ENCODE results near the gene BSN.

Gene BSN

DNA sequence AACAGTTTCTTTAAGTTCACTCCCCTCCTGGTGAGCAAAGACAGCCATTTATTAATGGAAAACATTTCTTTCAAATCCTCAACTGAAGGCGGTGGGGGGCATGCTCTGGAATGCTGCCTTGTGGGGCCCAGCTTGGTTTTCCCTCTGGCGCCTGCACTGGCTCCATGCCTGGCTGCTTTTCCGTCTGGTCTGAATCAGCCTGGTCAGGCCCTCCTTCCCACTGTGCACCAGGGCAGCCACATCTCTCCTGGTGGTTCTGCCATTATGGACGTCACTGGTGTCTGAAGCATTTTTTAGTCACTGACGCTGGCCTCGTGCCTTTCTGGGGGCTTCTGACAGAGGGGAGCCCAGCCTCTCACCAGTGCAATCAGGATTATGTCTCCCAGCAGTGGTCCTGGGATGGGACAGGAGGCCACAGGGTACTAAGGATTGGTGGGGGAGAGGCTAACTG is 62.2 kb downstream of the BSN start:
- Histone ChIP-seq H3K4me1 (ENCODE audit: control insufficient read depth in 2 of 2, insufficient read depth in 1 of 2, low read depth in 1 of 2, low read length in 2 of 2) (peaks cover 7 to 17% of the 10 kb centered on the region in 2 donors), H2AFZ (ENCODE audit: low read length) (peak overlapping the region; percentile 92), H3K9ac (ENCODE audit: low read depth, low read length, poor library complexity) (no peak overlapping the region), H2AK5ac (ENCODE audit: low read depth, low read length) (no peak overlapping the region), H4K8ac (ENCODE audit: low read depth, low read length) (no peak overlapping the region), H3K18ac (ENCODE audit: low read length) (peak overlapping the region; percentile 13), H3K36me3 (replicated peaks in 1 of 2; ENCODE audit: control insufficient read depth in 2 of 2, insufficient read depth in 2 of 2, low read length in 2 of 2) (no peaks in the 10 kb centered on the region), H3K4me2 (ENCODE audit: insufficient read depth, low read length, poor library complexity, severe bottlenecking) (no peak overlapping the region), H2BK5ac (ENCODE audit: low read length) (no peak overlapping the region), H3K4me3 (ENCODE audit: low read length in 2 of 2) (no peak overlapping the region), H3K23ac (ENCODE audit: low read depth, low read length, poor library complexity) (no peak overlapping the region), H3K9me3 (replicated peaks in 1 of 2; ENCODE audit: control insufficient read depth in 2 of 2, insufficient read depth in 1 of 2, low read depth in 1 of 2, low read length in 2 of 2) (peaks cover 0 to 4% of the 10 kb centered on the region in 2 donors), H2BK120ac (ENCODE audit: low read depth, low read length) (no peak overlapping the region), H4K91ac (ENCODE audit: low read depth, low read length, poor library complexity) (no peak overlapping the region), H2BK15ac (ENCODE audit: low read length) (no peak overlapping the region), H3K27ac (replicated peaks; ENCODE audit: low read length) (peak overlapping the region; percentile 58), H3K4ac (ENCODE audit: low read length) (no peak overlapping the region), H3K14ac (ENCODE audit: low read length) (no peak overlapping the region), H3K27me3 (ENCODE audit: control insufficient read depth in 3 of 3, insufficient read depth in 3 of 3, low read depth in 1 of 3, low read length in 3 of 3) (no peaks in the 10 kb centered on the region), H2BK12ac (ENCODE audit: low read length) (no peak overlapping the region), H3K79me1 (ENCODE audit: low read depth, low read length) (no peaks in the 10 kb centered on the region)
- no CpG with 5 or more reads among the region's 6 CpGs for WGBS, 2 donors (ENCODE audit: extremely low coverage in 2 of 2, insufficient read length in 2 of 2, insufficient replicate concordance in 1 of 2)
- DNase-seq (ENCODE audit: low spot score) = no peak

DNA sequence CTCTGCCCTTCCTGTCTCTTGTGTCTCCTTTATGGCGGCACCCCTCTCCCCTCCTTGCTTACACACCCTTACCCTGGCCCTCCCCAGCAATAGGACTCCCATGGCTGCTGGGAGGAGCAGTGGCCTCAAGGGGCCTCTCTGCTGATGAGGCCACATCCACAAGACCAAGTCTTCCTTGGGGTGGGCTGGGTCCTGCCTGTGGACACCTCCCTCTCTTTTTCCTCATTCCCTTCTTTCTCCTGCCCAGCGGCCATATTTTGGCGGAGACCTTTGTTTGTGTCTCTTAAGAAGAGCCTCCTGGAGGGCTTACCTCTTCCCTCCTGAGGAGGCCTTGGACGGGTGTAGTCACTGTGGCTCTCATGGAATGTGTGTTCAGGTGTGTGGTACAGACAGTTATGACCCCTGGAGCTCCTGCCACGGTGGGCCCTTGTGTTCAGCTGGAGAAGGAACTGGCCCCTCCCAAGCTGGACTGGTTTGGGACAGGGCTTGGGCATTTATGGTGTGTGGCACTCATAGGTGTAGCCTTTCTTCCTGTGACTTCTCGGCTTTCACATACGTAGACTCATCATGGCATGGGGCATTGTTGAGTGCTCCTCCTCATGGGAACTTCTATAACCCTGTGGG is 63.2 kb downstream of the BSN start:
- peak overlapping the region; percentile 46 for H3K18ac ChIP-seq (ENCODE audit: low read length)
- H2AFZ ChIP-seq (ENCODE audit: low read length) = no peak overlapping the region
- H4K91ac ChIP-seq (ENCODE audit: low read depth, low read length, poor library complexity) = no peak overlapping the region
- H2BK5ac ChIP-seq (ENCODE audit: low read length) = no peak overlapping the region
- H3K4me1 ChIP-seq (ENCODE audit: control insufficient read depth in 2 of 2, insufficient read depth in 1 of 2, low read depth in 1 of 2, low read length in 2 of 2) = peaks cover 7 to 17% of the 10 kb centered on the region in 2 donors
- H3K79me1 ChIP-seq (ENCODE audit: low read depth, low read length) = no peaks in the 10 kb centered on the region
- H3K4me3 ChIP-seq (ENCODE audit: low read length in 2 of 2) = no peak overlapping the region
- H2BK12ac ChIP-seq (ENCODE audit: low read length) = no peak overlapping the region
- no peak overlapping the region for H3K23ac ChIP-seq (ENCODE audit: low read depth, low read length, poor library complexity)
- no peak overlapping the region for H3K4ac ChIP-seq (ENCODE audit: low read length)
- H3K27me3 ChIP-seq (ENCODE audit: control insufficient read depth in 3 of 3, insufficient read depth in 3 of 3, low read depth in 1 of 3, low read length in 3 of 3) = no peaks in the 10 kb centered on the region
- H2BK120ac ChIP-seq (ENCODE audit: low read depth, low read length) = no peak overlapping the region
- H3K27ac ChIP-seq (replicated peaks; ENCODE audit: low read length) = no peak overlapping the region
- H3K36me3 ChIP-seq (replicated peaks in 1 of 2; ENCODE audit: control insufficient read depth in 2 of 2, insufficient read depth in 2 of 2, low read length in 2 of 2) = no peaks in the 10 kb centered on the region
- no CpG with 5 or more reads among the region's 7 CpGs for WGBS, 2 donors (ENCODE audit: extremely low coverage in 2 of 2, insufficient read length in 2 of 2, insufficient replicate concordance in 1 of 2)
- H4K8ac ChIP-seq (ENCODE audit: low read depth, low read length) = no peak overlapping the region
- peaks cover 0 to 2% of the 10 kb centered on the region in 2 donors for H3K9me3 ChIP-seq (replicated peaks in 1 of 2; ENCODE audit: control insufficient read depth in 2 of 2, insufficient read depth in 1 of 2, low read depth in 1 of 2, low read length in 2 of 2)
- no peak overlapping the region for H2BK15ac ChIP-seq (ENCODE audit: low read length)
- no peak overlapping the region for H3K9ac ChIP-seq (ENCODE audit: low read depth, low read length, poor library complexity)
- peak overlapping the region; percentile 48 for H2AK5ac ChIP-seq (ENCODE audit: low read depth, low read length)
- no peak overlapping the region for H3K14ac ChIP-seq (ENCODE audit: low read length)
- H3K4me2 ChIP-seq (ENCODE audit: insufficient read depth, low read length, poor library complexity, severe bottlenecking) = no peak overlapping the region
- DNase-seq (ENCODE audit: low spot score) = no peak

DNA sequence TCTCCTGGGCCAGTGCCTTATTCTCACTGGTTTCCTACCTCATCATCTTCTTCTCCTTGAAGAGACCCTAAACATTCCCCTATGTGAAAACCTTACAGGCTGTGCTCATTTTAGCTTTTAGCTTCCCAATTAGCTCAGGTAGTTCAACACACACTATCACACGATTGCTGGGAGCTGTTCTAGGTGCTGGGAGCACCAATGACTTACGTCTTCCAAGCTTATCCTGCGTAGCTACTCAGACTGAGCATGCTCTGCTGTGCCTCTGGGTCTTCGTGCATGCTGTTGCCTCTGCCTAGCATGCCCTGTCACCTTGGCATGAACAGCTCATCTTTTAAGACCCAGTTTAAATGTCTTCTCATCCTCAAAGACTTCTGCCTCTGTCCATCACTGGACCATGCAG is 64.1 kb downstream of the BSN start:
- no peak overlapping the region for H3K9ac ChIP-seq (ENCODE audit: low read depth, low read length, poor library complexity)
- peaks cover 7 to 17% of the 10 kb centered on the region in 2 donors for H3K4me1 ChIP-seq (ENCODE audit: control insufficient read depth in 2 of 2, insufficient read depth in 1 of 2, low read depth in 1 of 2, low read length in 2 of 2)
- H3K23ac ChIP-seq (ENCODE audit: low read depth, low read length, poor library complexity) = no peak overlapping the region
- H3K14ac ChIP-seq (ENCODE audit: low read length) = no peak overlapping the region
- no peak for DNase-seq (ENCODE audit: low spot score)
- no peak overlapping the region for H2AFZ ChIP-seq (ENCODE audit: low read length)
- H2AK5ac ChIP-seq (ENCODE audit: low read depth, low read length) = no peak overlapping the region
- H3K18ac ChIP-seq (ENCODE audit: low read length) = peak overlapping the region; percentile 2
- no peak overlapping the region for H3K4me2 ChIP-seq (ENCODE audit: insufficient read depth, low read length, poor library complexity, severe bottlenecking)
- no peaks in the 10 kb centered on the region for H3K36me3 ChIP-seq (replicated peaks in 1 of 2; ENCODE audit: control insufficient read depth in 2 of 2, insufficient read depth in 2 of 2, low read length in 2 of 2)
- H3K27ac ChIP-seq (replicated peaks; ENCODE audit: low read length) = no peak overlapping the region
- no peak overlapping the region for H4K8ac ChIP-seq (ENCODE audit: low read depth, low read length)
- no peak overlapping the region for H4K91ac ChIP-seq (ENCODE audit: low read depth, low read length, poor library complexity)
- no CpG with 5 or more reads among the region's 4 CpGs for WGBS, 2 donors (ENCODE audit: extremely low coverage in 2 of 2, insufficient read length in 2 of 2, insufficient replicate concordance in 1 of 2)
- no peaks in the 10 kb centered on the region for H3K9me3 ChIP-seq (replicated peaks in 1 of 2; ENCODE audit: control insufficient read depth in 2 of 2, insufficient read depth in 1 of 2, low read depth in 1 of 2, low read length in 2 of 2)
- H2BK5ac ChIP-seq (ENCODE audit: low read length) = no peak overlapping the region
- no peak overlapping the region for H3K4me3 ChIP-seq (ENCODE audit: low read length in 2 of 2)
- no peak overlapping the region for H2BK120ac ChIP-seq (ENCODE audit: low read depth, low read length)
- H2BK15ac ChIP-seq (ENCODE audit: low read length) = no peak overlapping the region
- H3K27me3 ChIP-seq (ENCODE audit: control insufficient read depth in 3 of 3, insufficient read depth in 3 of 3, low read depth in 1 of 3, low read length in 3 of 3) = no peaks in the 10 kb centered on the region
- H3K79me1 ChIP-seq (ENCODE audit: low read depth, low read length) = no peaks in the 10 kb centered on the region
- no peak overlapping the region for H3K4ac ChIP-seq (ENCODE audit: low read length)
- no peak overlapping the region for H2BK12ac ChIP-seq (ENCODE audit: low read length)

DNA sequence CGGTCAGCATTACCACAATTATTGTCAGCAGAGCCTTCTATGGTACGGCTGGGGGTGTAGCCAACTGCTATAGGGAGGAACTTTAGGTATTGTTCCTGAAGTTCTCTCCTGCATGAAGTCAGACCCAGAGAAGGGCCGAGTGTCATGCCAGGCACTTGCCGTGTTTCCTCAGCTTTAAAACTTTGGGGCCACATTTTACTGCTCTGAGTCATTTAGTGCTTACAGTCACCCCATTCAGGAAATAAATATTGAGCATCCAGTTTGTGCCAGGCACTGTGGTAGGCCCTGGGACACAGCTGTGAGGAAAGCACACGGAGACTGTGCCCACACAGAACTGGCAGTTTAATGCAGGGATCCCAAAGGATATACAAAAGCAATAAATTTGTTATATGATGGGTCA is 65.4 kb downstream of the BSN start:
- no peaks in the 10 kb centered on the region for H3K27me3 ChIP-seq (ENCODE audit: control insufficient read depth in 3 of 3, insufficient read depth in 3 of 3, low read depth in 1 of 3, low read length in 3 of 3)
- no peak overlapping the region for H3K4me2 ChIP-seq (ENCODE audit: insufficient read depth, low read length, poor library complexity, severe bottlenecking)
- no peak overlapping the region for H2BK120ac ChIP-seq (ENCODE audit: low read depth, low read length)
- H2BK12ac ChIP-seq (ENCODE audit: low read length) = no peak overlapping the region
- no peaks in the 10 kb centered on the region for H3K36me3 ChIP-seq (replicated peaks in 1 of 2; ENCODE audit: control insufficient read depth in 2 of 2, insufficient read depth in 2 of 2, low read length in 2 of 2)
- no peak overlapping the region for H3K4ac ChIP-seq (ENCODE audit: low read length)
- peak overlapping the region; percentile 24 for H3K9ac ChIP-seq (ENCODE audit: low read depth, low read length, poor library complexity)
- H3K4me3 ChIP-seq (ENCODE audit: low read length in 2 of 2) = no peak overlapping the region
- no peak overlapping the region for H3K23ac ChIP-seq (ENCODE audit: low read depth, low read length, poor library complexity)
- H3K27ac ChIP-seq (replicated peaks; ENCODE audit: low read length) = no peak overlapping the region
- H3K79me1 ChIP-seq (ENCODE audit: low read depth, low read length) = no peaks in the 10 kb centered on the region
- no peaks in the 10 kb centered on the region for H3K9me3 ChIP-seq (replicated peaks in 1 of 2; ENCODE audit: control insufficient read depth in 2 of 2, insufficient read depth in 1 of 2, low read depth in 1 of 2, low read length in 2 of 2)
- H4K8ac ChIP-seq (ENCODE audit: low read depth, low read length) = no peak overlapping the region
- H2BK15ac ChIP-seq (ENCODE audit: low read length) = no peak overlapping the region
- no peak overlapping the region for H2BK5ac ChIP-seq (ENCODE audit: low read length)
- H2AFZ ChIP-seq (ENCODE audit: low read length) = no peak overlapping the region
- H4K91ac ChIP-seq (ENCODE audit: low read depth, low read length, poor library complexity) = no peak overlapping the region
- peaks cover 7 to 17% of the 10 kb centered on the region in 2 donors for H3K4me1 ChIP-seq (ENCODE audit: control insufficient read depth in 2 of 2, insufficient read depth in 1 of 2, low read depth in 1 of 2, low read length in 2 of 2)
- DNase-seq (ENCODE audit: low spot score) = no peak
- no peak overlapping the region for H3K18ac ChIP-seq (ENCODE audit: low read length)
- no peak overlapping the region for H3K14ac ChIP-seq (ENCODE audit: low read length)
- WGBS, 2 donors (ENCODE audit: extremely low coverage in 2 of 2, insufficient read length in 2 of 2, insufficient replicate concordance in 1 of 2) = no CpG with 5 or more reads among the region's 5 CpGs
- no peak overlapping the region for H2AK5ac ChIP-seq (ENCODE audit: low read depth, low read length)

All from neuronal stem cell (in vitro differentiated cells).